Tibial nerve (tissue), 4 donors: ENCODE measurements around the gene NR2F6.

Experiments used
- CTCF ChIP-seq, 5 experiments: fragments of 200-600 bp in 3 of 5; fragments of 450-650 bp in 2 of 5; sonication (generic) in 3 of 5; IDR thresholded peaks; one replicate each; pipeline ENCODE4 v1.5.1; 2016 to 2019; ENCODE audit warnings: antibody characterized with exemption in 5 of 5, mild to moderate bottlenecking in 3 of 5, moderate library complexity in 2 of 5
- EP300 ChIP-seq, 2 donors: sonication (generic); formaldehyde crosslinking; IDR thresholded peaks; one replicate each; pipeline ENCODE4 v1.6.1; 2017; ENCODE audit warnings: antibody characterized with exemption in 2 of 2, mild to moderate bottlenecking in 1 of 2

GRCh38 chr19:17235300-17235970 lies 10.3 kb downstream of the NR2F6 start:
- TF ChIP-seq CTCF (IDR thresholded peaks at IDR 0.05) (peak; percentile 55 to 79 (median 60)), EP300 (IDR thresholded peaks at IDR 0.05) (no peak)
